Natural killer cell treated with Interleukin-12 subunit alpha and Interleukin-12 subunit beta and Interleukin-15 and Interleukin-18, amount 100 ng/mL, for 72 hours (primary cell): ENCODE results near the gene ARVCF. TPM values are rescaled to one million over a fixed set of nuclear protein-coding genes. Genes with fewer than 3 reads are reported as not detected.

Source experiments
- ATAC-seq, 2 donors: fragments of 150-1000 bp; cut with Tn5 transposase in 1 of 2; sonication (Bioruptor Pico), chemical (Tn5 transposase) in 1 of 2; 2 replicates each; pipeline ENCODE4 v1.10.0; 2021
- DNase-seq: peaks from one replicate; pipeline ENCODE4 v3.0.0; 2022; ENCODE audit warnings: low spot score
- H3K27ac Mint-ChIP-seq, 2 donors: 1 replicate in 1 of 2; 2 replicates in 1 of 2; pipeline ENCODE4 v1.8.0; 2022; ENCODE audit warnings: mixed read lengths in 2 of 2, mild to moderate bottlenecking in 1 of 2, moderate library complexity in 1 of 2
- H3K27me3 Mint-ChIP-seq, 2 donors: 1 replicate in 1 of 2; 2 replicates in 1 of 2; pipeline ENCODE4 v1.8.0; 2022; ENCODE audit warnings: mixed read lengths in 2 of 2
- H3K36me3 Mint-ChIP-seq: one replicate; pipeline ENCODE4 v1.8.0; 2022; ENCODE audit warnings: mixed read lengths
- H3K4me1 Mint-ChIP-seq, 2 donors: 1 replicate in 1 of 2; 2 replicates in 1 of 2; pipeline ENCODE4 v1.8.0; 2022; ENCODE audit warnings: low read depth in 2 of 2, mixed read lengths in 2 of 2, mild to moderate bottlenecking in 1 of 2
- H3K4me3 Mint-ChIP-seq: one replicate; pipeline ENCODE4 v1.8.0; 2022; ENCODE audit warnings: mixed read lengths
- H3K9me3 Mint-ChIP-seq: 2 replicates; pipeline ENCODE4 v1.8.0; 2022; ENCODE audit warnings: mixed read lengths
- total RNA-seq, 2 donors: library from RNA; stranded (reverse); gene quantifications; one replicate each; pipeline ENCODE4 v1.2.3, GENCODE V29; 2022

The ARVCF gene
- total RNA-seq, 2 donors from 2014 or later, result 3.7 to 3.8 TPM

DNA sequence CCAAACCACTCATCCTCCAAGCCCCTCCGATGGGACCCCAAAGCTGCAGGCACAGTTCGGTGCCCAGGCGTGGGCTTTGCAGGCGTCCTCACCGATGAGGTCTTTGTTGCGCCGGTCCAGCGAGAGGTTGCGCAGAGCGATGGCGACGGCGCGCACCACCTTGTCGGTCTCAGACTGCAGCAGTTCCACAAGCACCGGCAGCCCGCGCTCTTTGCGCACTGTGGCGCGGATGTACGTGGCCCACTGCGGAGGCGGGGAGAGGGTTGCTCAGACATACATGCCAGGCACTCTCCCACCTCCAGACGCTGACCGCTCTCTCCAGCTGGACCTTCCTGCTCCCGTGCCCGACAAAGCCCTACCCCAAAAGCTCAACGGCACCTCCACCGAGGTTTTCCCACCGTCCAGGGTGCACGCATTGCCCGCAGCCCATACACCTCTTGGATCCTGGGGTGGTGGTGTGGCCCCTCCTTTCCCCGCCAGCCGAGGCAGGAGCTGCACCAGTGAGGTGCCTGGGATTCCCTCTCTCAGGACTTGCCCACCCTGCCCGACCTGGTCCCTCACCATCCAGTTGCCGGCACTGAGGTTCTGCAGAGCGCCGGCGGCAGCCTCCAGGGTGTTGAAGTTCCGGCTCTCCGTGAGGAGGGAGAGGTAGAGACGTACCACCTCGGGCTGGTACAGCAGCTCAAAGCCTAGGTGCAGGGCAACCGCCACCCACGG, 42.9 kb downstream of the ARVCF start:
- Mint-ChIP-seq H3K4me3 (no peak overlapping the region), H3K9me3 (no peaks in the 10 kb centered on the region), H3K4me1 (peaks cover 23 to 36% of the 10 kb centered on the region in 2 donors), H3K27me3 (no peaks in the 10 kb centered on the region), H3K27ac (no peak overlapping the region), H3K36me3 (no peaks in the 10 kb centered on the region)
- no peak for ATAC-seq
- DNase-seq, result no peak

GRCh38 chr22:19972652-19973550, 43.7 kb downstream of the ARVCF start:
- Mint-ChIP-seq H3K27ac (peak overlapping the region in 1 of 2 donors; percentile 68), H3K9me3 (no peaks in the 10 kb centered on the region), H3K4me3 (no peak overlapping the region), H3K4me1 (peaks cover 23 to 36% of the 10 kb centered on the region in 2 donors), H3K36me3 (no peaks in the 10 kb centered on the region), H3K27me3 (no peaks in the 10 kb centered on the region)
- ATAC-seq, result no peak
- no peak for DNase-seq

GRCh38 chr22:19972251-19972650, 44.4 kb downstream of the ARVCF start:
- ATAC-seq, result no peak

GRCh38 chr22:19971276-19972124, 45.1 kb downstream of the ARVCF start:
- H3K9me3 Mint-ChIP-seq, result no peaks in the 10 kb centered on the region
- H3K27ac Mint-ChIP-seq, result peak overlapping the region in 1 of 2 donors; percentile 68
- peak overlapping the region; percentile 54 for H3K4me3 Mint-ChIP-seq
- peak; percentile 42 to 57 for ATAC-seq
- DNase-seq, result no peak
- H3K27me3 Mint-ChIP-seq, result no peaks in the 10 kb centered on the region
- peaks cover 29 to 48% of the 10 kb centered on the region in 2 donors for H3K4me1 Mint-ChIP-seq
- H3K36me3 Mint-ChIP-seq, result no peaks in the 10 kb centered on the region

More at GRCh38 chr22:19972251-19972650, 44.4 kb downstream of the ARVCF start:
- Mint-ChIP-seq H3K36me3 (no peaks in the 10 kb centered on the region), H3K9me3 (no peaks in the 10 kb centered on the region), H3K4me3 (peak overlapping the region; percentile 54), H3K27ac (peak overlapping the region in 1 of 2 donors; percentile 68), H3K4me1 (peaks cover 25 to 41% of the 10 kb centered on the region in 2 donors), H3K27me3 (no peaks in the 10 kb centered on the region)
- DNase-seq, result no peak

DNA sequence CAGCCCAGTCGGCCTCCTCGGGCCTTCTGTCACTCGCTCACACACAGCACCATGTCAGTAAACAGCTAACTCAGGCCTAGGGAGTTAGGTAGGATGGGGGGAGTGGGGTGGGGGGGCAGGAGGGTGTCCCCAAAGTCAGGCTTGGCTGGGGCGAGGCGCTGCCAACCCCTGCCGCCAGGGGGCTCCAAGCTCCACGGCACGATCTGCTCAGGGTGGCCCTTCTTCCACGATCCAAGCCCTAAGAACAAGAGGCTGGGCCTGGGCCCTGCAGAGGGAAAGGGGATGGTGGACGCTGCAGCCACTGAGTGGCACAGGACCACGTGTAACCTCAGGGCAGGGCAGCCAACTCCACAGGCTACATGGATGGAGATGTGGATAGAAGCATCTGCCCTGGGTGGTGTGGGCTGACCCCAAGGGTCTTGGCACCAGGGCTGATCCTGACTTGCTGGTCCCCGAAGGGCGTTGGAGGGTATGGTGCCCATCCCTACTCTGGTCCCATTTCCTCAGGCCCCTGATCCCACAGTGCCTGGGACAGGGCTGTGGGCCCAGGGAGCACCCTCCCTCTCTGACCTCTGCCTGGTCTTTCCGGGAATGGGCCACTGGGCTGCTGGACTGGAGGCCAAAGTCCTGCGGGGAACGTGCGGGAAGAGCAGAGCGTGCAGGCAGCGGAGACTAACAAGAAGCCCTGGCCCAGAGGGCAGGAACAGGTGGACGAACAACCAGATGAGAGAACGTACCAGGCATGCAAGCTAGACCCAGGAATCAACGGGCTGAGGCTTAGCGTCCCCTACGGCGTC, 45.9 kb downstream of the ARVCF start:
- ATAC-seq (peak; percentile 63 to 72), DNase-seq (peak; percentile 74)
- Mint-ChIP-seq H3K9me3 (no peaks in the 10 kb centered on the region), H3K4me3 (no peak overlapping the region), H3K27ac (peak overlapping the region in 1 of 2 donors; percentile 47), H3K36me3 (no peaks in the 10 kb centered on the region), H3K27me3 (no peaks in the 10 kb centered on the region), H3K4me1 (peaks cover 32 to 52% of the 10 kb centered on the region in 2 donors)

- H3K36me3 Mint-ChIP-seq, result no peaks in the 10 kb centered on the region
- DNase-seq (no peak), ATAC-seq (no peak)
- H3K27ac Mint-ChIP-seq, result no peak overlapping the region
- H3K4me3 Mint-ChIP-seq, result no peak overlapping the region
- no peaks in the 10 kb centered on the region for H3K27me3 Mint-ChIP-seq
- no peaks in the 10 kb centered on the region for H3K9me3 Mint-ChIP-seq
- H3K4me1 Mint-ChIP-seq, result peaks cover 30 to 50% of the 10 kb centered on the region in 2 donors
Measured at GRCh38 chr22:19970031-19970478, 46.6 kb downstream of the ARVCF start.

DNA sequence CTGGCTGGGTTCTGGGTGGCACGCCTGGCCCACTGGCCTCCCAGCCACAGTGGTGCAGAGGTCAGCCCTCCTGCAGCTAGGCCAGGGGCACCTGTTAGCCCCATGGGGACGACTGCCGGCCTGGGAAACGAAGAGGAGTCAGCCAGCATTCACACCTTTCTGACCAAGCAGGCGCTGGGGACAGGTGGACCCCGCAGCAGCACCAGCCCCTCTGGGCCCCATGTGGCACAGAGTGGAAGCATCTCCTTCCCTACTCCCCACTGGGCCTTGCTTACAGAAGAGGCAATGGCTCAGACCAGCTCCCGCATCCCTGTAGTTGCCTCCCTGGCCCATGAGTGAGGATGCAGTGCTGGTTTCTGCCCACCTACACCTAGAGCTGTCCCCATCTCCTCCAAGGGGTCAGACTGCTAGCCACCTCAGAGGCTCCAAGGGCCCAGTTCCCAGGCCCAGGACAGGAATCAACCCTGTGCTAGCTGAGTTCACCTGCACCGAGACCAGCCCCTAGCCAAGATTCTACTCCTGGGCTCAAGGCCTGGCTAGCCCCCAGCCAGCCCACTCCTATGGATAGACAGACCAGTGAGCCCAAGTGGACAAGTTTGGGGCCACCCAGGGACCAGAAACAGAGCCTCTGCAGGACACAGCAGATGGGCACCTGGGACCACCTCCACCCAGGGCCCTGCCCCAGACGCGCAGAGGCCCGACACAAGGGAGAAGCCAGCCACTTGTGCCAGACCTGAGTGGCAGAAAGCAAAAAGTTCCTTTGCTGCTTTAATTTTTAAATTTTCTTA, 47.3 kb downstream of the ARVCF start:
- no peaks in the 10 kb centered on the region for H3K27me3 Mint-ChIP-seq
- no peaks in the 10 kb centered on the region for H3K9me3 Mint-ChIP-seq
- H3K4me1 Mint-ChIP-seq, result peaks cover 26 to 45% of the 10 kb centered on the region in 2 donors

DNA sequence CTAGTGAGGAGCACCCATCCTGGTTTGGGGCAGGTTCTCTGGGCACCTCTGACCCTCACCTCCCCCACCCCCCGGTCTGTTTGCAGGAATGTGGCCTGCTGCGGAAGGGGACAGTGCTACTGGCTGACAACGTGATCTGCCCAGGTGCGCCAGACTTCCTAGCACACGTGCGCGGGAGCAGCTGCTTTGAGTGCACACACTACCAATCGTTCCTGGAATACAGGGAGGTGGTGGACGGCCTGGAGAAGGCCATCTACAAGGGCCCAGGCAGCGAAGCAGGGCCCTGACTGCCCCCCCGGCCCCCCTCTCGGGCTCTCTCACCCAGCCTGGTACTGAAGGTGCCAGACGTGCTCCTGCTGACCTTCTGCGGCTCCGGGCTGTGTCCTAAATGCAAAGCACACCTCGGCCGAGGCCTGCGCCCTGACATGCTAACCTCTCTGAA, 48.2 kb downstream of the ARVCF start:
- Mint-ChIP-seq H3K27me3 (no peaks in the 10 kb centered on the region), H3K36me3 (no peaks in the 10 kb centered on the region), H3K4me1 (peaks cover 26 to 38% of the 10 kb centered on the region in 2 donors), H3K9me3 (no peaks in the 10 kb centered on the region), H3K4me3 (no peak overlapping the region), H3K27ac (no peak overlapping the region)
- ATAC-seq (no peak), DNase-seq (no peak)

More for the DNA sequence above, 47.3 kb downstream of the ARVCF start:
- ATAC-seq, result no peak
- no peaks in the 10 kb centered on the region for H3K36me3 Mint-ChIP-seq
- H3K27ac Mint-ChIP-seq, result no peak overlapping the region
- no peak for DNase-seq
- H3K4me3 Mint-ChIP-seq, result no peak overlapping the region

DNA sequence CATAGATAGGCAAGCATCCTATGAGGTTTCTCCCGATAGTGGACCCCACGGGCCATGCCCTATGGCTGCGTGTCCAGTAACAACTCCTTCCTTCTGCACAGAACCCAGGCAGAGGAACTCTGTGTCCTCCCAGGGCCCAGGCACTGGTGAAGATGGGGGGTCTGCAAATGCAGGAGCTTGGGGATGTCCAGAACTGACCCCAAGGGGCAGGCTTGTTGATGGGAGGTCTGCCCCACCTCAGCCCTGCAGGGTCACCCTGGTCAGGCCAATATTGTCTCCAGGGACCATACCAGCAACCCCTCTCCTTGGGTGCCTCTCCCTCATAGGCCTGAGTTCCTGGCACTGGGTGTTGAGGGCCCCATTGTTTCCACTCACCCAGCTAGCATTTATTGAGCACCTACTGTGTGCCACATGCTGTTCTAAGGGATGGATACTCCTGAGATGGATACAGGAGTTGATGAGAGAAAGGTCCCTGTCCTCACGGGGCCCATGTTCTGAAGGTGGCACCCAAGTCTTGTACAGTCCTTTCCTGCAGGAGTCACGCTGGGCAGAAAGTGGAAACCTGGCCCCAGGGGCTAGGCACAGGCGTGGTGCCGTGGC, 48.7 kb downstream of the ARVCF start:
- DNase-seq (no peak), ATAC-seq (no peak)
- Mint-ChIP-seq H3K27me3 (no peaks in the 10 kb centered on the region), H3K4me3 (no peak overlapping the region), H3K4me1 (peaks cover 26 to 38% of the 10 kb centered on the region in 2 donors), H3K36me3 (no peaks in the 10 kb centered on the region), H3K27ac (no peak overlapping the region), H3K9me3 (no peaks in the 10 kb centered on the region)

DNA sequence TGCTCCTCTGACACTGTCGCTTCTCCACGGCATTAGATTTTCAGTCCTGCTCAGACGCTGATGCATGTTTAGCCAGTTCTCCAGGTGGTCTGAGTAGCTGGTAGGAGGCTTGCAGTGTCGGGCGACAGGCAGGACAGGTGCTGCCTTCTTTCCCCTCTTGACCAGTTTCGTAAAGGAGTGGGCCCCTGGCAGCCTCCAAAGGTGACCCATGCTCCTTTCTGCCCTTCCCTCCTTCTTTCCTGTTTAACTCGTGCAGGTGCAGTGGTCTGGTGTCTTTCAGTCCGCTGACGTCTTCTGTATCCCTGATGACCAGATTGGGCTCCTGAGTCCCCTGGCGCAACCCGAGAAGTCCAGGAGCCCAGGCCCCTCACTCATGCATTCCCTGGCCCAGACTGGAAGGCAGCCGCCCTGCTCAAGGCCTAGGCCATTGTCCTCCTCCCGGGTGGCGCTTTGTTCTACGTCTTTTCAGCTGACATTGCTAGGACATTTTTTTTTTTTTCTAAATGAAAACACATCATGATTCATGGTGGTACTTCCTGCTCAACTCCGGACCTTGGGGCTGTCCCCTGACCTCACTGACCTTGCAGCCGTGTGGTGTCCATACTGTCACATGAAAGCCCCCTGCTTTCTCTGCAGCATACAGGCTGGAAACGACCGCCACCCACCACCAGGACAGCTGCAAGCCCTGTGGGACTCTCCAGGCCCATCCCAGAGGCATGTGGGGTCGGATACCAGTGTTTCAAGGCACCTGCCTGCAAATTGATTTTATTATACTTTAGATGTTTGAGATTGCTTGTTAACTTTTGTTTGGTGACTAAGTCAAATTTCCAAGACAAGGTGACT, 49.5 kb downstream of the ARVCF start:
- Mint-ChIP-seq H3K36me3 (no peaks in the 10 kb centered on the region), H3K9me3 (no peaks in the 10 kb centered on the region), H3K27me3 (no peaks in the 10 kb centered on the region), H3K4me3 (peak overlapping the region; percentile 36), H3K4me1 (peaks cover 24 to 37% of the 10 kb centered on the region in 2 donors), H3K27ac (peak overlapping the region; percentile 31 to 83)
- DNase-seq (no peak), ATAC-seq (no peak)
